GM18909 (cell line): ENCODE data around the gene EXOC6B.
"Not testable (repeated sequence)": the region's sequence is repeated elsewhere in the genome, so short reads cannot be mapped to it uniquely, and the experiment has no call there.

ENCODE experiments used
- ATAC-seq: cut with Tn5 transposase; IDR thresholded peaks from one replicate; pipeline ENCODE4 v1.9.1; 2021; ENCODE audit warnings: mild to moderate bottlenecking; ENCODE audit not compliant: unreplicated experiment, poor library complexity

Gene EXOC6B

DNA sequence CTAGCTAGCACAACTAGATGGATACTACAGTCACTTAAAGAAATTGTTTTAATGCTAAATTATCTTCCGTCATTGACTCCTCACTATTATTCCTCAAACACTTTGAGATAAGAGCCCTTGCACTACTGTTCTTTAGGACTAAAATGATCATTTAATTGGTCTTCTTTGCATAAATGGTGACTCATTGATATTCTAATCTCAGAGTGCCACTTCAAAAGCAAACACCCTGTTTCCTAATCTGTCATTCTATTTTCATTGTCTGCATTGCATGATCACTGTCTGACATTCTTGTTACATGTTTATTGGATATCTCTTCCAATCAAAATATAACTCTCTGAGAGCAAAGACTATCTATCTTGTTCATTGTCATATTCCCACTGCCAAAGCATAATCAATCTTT lies 313.9 kb downstream of the EXOC6B start:
- ATAC-seq = no peak

DNA sequence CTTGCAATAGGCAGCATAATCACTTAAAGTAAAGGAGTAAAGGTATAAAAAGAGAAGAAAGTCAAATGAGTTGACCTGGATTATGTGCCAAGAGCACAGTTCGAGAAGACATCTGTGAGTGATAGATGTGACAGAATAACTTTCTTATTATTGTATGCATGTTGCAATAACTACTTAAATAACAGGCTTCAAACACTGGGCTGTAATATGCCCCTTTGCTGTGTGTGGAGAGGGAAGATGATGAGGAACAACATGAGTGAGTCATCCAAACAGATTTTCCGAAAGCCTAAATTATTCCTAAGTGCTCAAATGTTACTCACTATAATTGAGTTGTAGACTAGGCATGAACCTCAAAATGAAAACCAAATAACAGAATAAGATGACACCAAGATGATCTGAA lies 328.1 kb downstream of the EXOC6B start:
- ATAC-seq = no peak

DNA sequence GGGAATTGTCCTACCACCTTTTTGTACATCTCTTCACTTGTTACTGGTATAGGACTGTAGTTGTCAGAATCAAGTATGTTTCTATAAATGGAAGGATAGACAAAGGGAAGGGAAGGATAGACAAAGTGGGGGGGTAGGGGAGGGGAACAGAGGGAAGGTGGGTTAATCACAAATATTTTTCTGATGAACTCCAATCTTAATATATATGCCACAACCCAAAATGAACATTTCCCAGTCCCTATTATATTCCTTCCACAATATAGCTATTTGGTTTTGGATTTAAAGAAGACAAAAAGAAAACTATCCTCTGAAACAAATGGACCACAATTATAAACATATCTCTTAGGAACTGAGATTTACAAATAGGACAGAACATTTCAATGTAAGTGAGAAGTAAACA lies 329.4 kb downstream of the EXOC6B start:
- no peak for ATAC-seq

GRCh38 chr2:72494392-72494791 lies 331.4 kb downstream of the EXOC6B start:
- no peak for ATAC-seq

DNA sequence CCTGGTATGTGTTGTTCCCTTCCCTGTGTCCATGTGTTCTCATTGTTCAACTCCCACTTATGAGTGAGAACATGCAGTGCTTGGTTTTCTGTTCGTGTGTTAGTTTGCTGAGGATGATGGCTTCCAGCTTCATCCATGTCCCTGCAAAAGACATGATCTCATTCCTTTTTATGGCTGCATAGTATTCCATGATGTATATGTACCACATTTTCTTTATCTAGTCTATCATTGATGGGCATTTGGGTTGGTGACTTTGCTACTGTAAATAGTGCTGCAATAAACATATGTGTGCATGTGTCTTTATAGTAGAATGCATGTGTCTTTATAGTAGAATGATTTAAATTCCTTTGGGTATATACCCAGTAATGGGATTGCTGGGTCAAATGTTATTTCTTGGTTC lies 341.2 kb downstream of the EXOC6B start:
- not testable (repeated sequence) for ATAC-seq

DNA sequence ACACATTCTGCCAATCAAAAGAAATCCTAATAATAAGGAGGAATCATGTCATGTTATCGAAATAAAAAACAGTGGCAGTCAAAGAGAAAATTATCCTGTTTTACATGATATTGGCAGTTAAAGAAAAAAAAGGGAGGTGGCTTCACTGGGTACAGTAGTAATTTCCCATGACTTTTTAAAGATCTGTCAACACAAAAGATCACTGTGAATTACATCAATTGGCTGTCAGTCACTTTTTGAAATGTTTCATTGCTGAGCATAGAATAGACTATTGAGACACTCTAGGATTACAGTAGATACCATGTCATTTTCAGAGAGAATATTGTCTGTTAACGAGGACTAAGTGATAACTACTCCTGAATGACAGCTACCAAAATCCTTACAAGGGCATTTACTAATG lies 342.5 kb downstream of the EXOC6B start:
- ATAC-seq = no peak

GRCh38 chr2:72475246-72475645 lies 350.6 kb downstream of the EXOC6B start:
- ATAC-seq = no peak

- ATAC-seq = no peak
Measured at GRCh38 chr2:72457801-72458516, 367.9 kb downstream of the EXOC6B start.

DNA sequence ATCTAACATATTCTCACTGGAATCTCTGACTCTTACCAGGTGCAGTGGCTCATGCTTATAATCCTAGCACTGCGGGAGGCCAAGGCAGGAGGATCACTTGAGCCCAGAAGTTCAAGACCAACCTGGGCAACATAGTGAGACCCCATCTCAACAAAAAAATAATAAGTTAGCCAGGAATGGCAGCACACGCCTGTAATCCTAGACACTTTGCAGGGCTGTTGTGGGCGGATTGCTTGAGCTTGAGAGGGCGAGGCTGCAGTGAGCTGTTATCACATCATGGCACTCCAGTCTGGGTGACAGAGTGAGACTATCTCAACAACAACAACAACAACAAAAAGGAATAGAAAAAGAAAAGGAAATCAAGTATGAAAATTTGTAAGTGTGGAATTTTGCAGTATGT lies 371.6 kb downstream of the EXOC6B start:
- ATAC-seq = no peak

DNA sequence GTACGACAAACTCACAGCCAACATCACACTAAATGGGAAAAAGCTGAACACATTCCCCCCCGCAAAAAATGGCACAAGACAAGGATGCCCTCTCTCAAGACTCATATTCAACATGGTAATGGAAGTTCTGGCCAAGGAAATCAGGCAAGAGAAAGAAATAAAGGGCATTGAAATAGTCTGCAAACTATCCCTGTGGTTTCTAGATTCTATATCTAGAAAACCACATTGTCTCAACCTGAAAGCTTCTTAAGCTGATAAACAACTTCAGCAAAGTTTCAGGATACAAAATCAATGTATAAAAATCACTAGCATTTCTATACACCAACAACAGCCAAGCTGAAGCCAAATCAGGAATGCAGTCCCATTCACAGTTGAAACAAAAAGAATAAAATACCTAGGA lies 383.6 kb downstream of the EXOC6B start:
- ATAC-seq = no peak

GRCh38 chr2:72439892-72440291 lies 385.9 kb downstream of the EXOC6B start:
- no peak for ATAC-seq

DNA sequence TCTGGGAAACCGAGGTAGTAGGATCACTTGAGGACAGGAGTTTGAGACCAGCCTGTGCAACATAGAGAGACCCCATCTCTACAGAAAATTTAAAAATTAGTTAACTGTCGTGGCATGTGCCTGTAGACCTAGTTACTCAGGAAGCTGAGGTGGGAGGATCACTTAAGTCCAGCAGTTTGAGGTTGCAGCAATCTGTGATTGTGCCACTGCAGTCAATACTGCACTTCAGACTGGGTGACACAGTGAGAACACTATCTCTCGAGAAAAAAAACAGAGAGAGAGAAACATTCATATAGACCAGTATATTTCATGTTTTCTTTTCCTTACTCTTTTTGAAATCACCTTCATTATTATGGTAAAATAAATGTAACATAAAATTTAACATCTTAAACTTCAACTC lies 387.5 kb downstream of the EXOC6B start:
- no peak for ATAC-seq

DNA sequence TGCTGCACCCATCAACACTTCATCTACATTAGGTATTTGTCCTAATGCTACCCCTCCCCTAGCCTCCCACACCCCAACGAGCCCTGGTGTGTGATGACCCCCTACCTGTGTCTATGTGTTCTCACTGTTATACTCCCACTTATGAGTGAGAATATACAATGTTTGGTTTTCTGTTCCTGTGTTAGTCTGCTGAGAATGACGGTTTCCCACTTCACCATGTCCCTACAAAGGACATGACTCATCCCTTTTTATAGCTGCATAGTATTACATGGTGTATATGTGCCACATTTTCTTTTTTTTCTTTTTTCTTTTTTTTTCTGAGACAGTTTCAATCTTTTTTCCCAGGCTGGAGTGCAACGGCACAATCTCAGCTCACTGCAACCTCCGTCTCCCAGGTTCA lies 394.1 kb downstream of the EXOC6B start:
- no peak for ATAC-seq

GRCh38 chr2:72427022-72427861 lies 398.6 kb downstream of the EXOC6B start:
- no peak for ATAC-seq

DNA sequence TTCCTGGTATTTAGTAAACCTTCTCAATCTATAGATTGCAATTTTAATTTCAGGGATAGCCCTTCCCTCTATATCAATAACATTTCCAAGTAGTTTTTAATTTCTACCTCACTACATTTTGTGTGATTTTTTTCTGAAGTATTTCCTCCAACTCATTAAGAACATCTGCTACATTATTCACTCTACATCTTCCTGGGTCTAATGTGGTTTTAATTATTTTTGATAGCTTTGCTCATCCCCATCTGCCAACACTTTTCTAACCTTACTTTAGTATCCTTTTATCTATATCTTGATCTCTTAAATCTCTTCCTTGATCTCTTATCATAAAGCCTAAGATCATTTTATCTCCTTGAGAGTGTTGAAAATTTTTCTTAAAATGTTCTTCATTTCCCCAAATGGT lies 399.8 kb downstream of the EXOC6B start:
- ATAC-seq = no peak

DNA sequence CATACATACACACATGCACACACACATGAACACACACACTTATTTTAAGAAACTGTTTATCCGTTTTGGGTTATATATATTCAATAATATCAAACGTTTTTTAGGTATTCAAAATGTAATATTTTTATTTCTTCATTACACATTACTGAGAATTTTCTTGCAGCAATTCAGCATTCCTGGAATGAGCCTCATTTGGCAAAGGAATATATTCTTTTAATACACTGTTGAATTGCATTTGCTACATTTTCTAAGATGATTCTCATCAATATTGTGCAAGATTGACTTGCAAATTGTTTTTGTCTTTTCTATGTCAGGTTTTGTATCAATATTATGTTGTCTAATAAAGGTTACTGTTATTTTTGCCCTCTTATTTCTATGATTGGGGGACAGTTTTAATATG lies 402.1 kb downstream of the EXOC6B start:
- ATAC-seq = no peak

DNA sequence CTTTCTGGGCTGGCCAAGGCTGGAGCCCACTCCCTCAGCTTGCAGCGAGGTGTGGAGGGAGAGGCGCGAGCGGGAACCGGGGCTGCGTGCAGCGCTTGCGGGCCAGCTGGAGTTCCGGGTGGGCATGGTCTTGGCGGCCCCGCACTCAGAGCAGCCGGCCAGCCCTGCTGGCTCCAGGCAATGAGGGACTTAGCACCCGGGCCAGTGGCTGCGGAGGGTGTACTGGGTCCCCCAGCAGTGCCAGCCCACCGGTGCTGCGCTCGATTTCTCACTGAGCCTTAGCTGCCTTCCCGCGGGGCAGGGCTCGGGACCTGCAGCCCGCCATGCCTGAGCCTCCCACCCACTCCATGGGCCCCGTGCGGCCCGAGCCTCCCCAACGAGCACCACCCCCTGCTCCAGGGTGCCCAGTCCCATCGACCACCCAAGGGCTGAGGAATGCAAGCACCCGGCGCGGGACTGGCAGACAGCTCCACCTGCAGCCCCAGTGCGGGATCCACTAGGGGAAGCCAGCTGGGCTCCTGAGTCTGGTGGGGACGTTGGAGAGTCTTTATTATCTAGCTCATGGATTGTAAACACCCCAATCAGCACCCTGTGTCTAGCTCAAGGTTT lies 404.0 kb downstream of the EXOC6B start:
- ATAC-seq = not testable (repeated sequence)

DNA sequence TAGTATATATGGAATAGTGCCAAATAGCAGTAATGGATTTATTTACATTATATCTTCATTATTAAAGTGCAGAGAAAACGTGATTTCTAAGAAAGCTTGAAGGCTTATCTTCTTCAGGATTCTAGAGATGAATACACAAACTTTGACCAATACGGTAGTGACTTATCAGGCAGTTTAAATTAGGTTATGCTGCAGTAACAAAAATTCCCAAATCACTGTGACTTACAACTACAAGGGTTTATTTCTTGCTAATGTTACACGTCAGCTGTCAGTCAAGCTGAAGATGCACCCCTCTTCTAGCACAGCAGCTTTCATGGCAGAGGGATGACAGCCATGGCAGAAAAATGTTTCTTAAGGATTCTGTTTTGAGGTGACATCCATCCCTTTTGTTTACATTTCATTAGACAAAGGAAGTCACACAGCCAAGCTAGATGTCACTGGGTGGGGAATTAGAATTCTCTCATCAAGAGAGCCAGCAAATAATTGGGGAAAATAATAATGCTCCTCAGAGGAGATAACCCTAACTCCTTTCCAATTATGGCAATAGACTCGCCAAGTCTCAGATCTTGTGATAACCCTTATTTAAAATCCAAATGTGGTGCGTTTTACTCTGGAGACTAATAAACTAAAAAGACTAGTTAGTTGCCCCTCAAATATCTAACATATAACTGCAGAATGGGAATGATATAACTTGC lies 409.9 kb downstream of the EXOC6B start:
- no peak for ATAC-seq

DNA sequence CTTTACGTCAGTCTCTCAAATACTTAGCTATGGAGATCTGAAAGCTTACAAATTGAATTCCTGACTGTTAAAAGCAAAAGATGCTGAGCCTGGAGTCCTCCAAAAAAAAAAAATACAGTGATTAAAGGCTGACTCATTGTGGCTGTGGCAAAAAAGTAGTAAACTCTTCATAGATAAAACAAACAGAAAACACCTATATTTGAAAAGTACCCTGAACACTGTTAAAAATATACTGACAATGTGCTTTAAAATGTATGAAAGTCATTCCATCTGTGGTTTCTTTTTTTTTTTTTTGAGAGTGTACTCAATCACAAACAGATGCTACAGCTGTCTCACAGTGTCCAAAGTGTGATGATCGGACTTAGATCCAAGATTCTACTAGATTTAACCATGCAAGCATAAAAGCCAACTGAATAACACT lies 410.6 kb downstream of the EXOC6B start:
- no peak for ATAC-seq

- no peak for ATAC-seq
Measured at GRCh38 chr2:72414137-72414760, 411.6 kb downstream of the EXOC6B start.
